Heart left ventricle (tissue), 16 donors: ENCODE data around the gene FYN. TPM values are rescaled to one million over a fixed set of nuclear protein-coding genes. Genes with fewer than 3 reads are reported as not detected.

Experiments used
- ATAC-seq, 4 donors: fragments of 200-7000 bp; cut with Tn5 transposase; one replicate each; pipeline ENCODE4 v1.9.1; 2020 to 2022; ENCODE audit warnings: moderate library complexity in 4 of 4, mild to moderate bottlenecking in 3 of 4, moderate number of reproducible peaks in 1 of 4
- DNase-seq, 5 donors: peaks; one replicate each; pipeline ENCODE4 v3.0.0-alpha.2; 2020
- H3K27ac ChIP-seq, 12 donors: fragments of 200-600 bp; sonication (generic) in 4 of 12; one replicate each; pipeline versions ENCODE4 v1.5.0 to v1.8.0; 2016 to 2022; ENCODE audit warnings: mild to moderate bottlenecking in 2 of 12
- H3K27me3 ChIP-seq, 9 donors: fragments of 200-600 bp; sonication (generic) in 2 of 9; one replicate each; pipeline versions ENCODE4 v1.5.1 to v1.8.0; 2016 to 2022; ENCODE audit warnings: mild to moderate bottlenecking in 3 of 9
- H3K36me3 ChIP-seq, 9 donors: fragments of 200-600 bp; sonication (generic) in 2 of 9; one replicate each; pipeline versions ENCODE4 v1.5.0 to v1.8.0; 2018 to 2022; ENCODE audit warnings: mild to moderate bottlenecking in 2 of 9
- H3K4me1 ChIP-seq, 12 donors: fragments of 200-600 bp; sonication (generic) in 4 of 12; one replicate each; pipeline versions ENCODE4 v1.5.0 to v1.8.0; 2016 to 2022; ENCODE audit warnings: mild to moderate bottlenecking in 3 of 12
- H3K4me3 ChIP-seq, 12 donors: fragments of 200-600 bp; sonication (generic) in 4 of 12; one replicate each; pipeline versions ENCODE4 v1.5.0 to v1.8.0; 2017 to 2022; ENCODE audit warnings: mild to moderate bottlenecking in 9 of 12, moderate library complexity in 4 of 12
- H3K9me3 ChIP-seq, 12 donors: fragments of 200-600 bp; sonication (generic) in 4 of 12; one replicate each; pipeline versions ENCODE4 v1.5.0 to v1.8.0; 2016 to 2022; ENCODE audit warnings: mild to moderate bottlenecking in 1 of 12
- CTCF ChIP-seq, 12 donors: fragments of 200-600 bp; sonication (generic) in 4 of 12; IDR thresholded peaks; one replicate each; pipeline versions ENCODE4 v1.5.0 to v1.8.0; 2018 to 2022; ENCODE audit warnings: antibody characterized with exemption in 12 of 12, mild to moderate bottlenecking in 5 of 12
- POLR2A ChIP-seq, 2 donors: fragments of 450-650 bp; IDR thresholded peaks; one replicate each; pipeline ENCODE4 v1.6.1; 2017; ENCODE audit warnings: antibody characterized with exemption in 2 of 2, mild to moderate bottlenecking in 2 of 2, moderate library complexity in 2 of 2
- WGBS, 4 donors: extraction: QIAGEN DNeasy Blood & Tissue Kit in 2 of 4; methylation state at CpG; one replicate each; pipeline versions ENCODE4 v1.1.5 to v1.1.7; 2013 to 2018; 5-methylcytosine and 5-hydroxymethylcytosine counted together
- intact Hi-C, 10 donors: fragments of 100-400 bp; cut with DNase I; formaldehyde crosslinking; loops; one replicate each; pipeline versions ENCODE4 v1.11.1 to v1.14.2; 2022
- polyA plus RNA-seq, 2 donors: library from polyadenylated mRNA; stranded (reverse); fragments of 200-250 nt; gene quantifications; one replicate each; pipeline ENCODE4 v1.2.3, GENCODE V29; 2013
- total RNA-seq, 9 donors: library from RNA; depleted of rRNA in 2 of 9; stranded (reverse); fragments of >200 nt in 2 of 9; fragmentation: NEBNext Ultra II Directional in 3 of 9; extraction: Animal tissue kit (Norgen Biotek cat#: 25700) in 3 of 9; gene quantifications; one replicate each; pipeline versions ENCODE4 v1.1.0 to v1.2.4, GENCODE V29; 2016 to 2023
- donor health status: ischemic (EF 13 %, LVEDD 7.1; RV severe dilation, severe dysfunction).
- donor health status: healthy with polysubstance abuse.
- donor health status: DM: no; HTN: yes; CAD: no.
- donor health status: DM: no; HTN: no; CAD: no.
- donor health status: ischemic (EF 25% LVEDD 6.9; RV normal size, moderate dysfunction).
- donor health status: ischemic (EF 25% LVEDD 5.7; RV mildly dilated, moderate dysfunction).
- donor health status: healthy.
- donor health status: DM: yes; HTN: yes; CAD: no.
- donor health status: ischemic (EF 35%, LVEDD 5.7; RV mildly dilated, moderate dysfunction).
- donor health status: nonischemic (EF 11% LVEDD 7.7; RV severe dilation, severe dysfunction).
- donor health status: DM: yes; HTN: yes; CAD: no.
- donor health status: PGD.
- donor health status: ischemic (EF 29% LVEDD 5.4; RV normal size, mild dysfunction).
- donor health status: nonischemic (EF 23%, LVEDD 6.1; RV moderate dilation, normal function).

FYN gene
- total and polyA plus RNA-seq, 11 donors = 14.7 to 72.4 (median 52.3) TPM

GRCh38 chr6:111823831-111824607 lies 49.2 kb downstream of the FYN start:
- H3K4me1 ChIP-seq = peaks cover 0 to 45% (median 29%) of the 10 kb centered on the region in 12 donors
- TF ChIP-seq POLR2A (IDR thresholded peaks at IDR 0.05) (no peak), CTCF (IDR thresholded peaks at IDR 0.05) (no peak)
- ATAC-seq = peak; percentile 24 to 72 (median 61)
- no peaks in the 10 kb centered on the region for H3K27me3 ChIP-seq
- H3K36me3 ChIP-seq = peaks cover 0 to 4% (median 0%) of the 10 kb centered on the region in 9 donors
- no peak for DNase-seq
- no peaks in the 10 kb centered on the region for H3K9me3 ChIP-seq
- peak overlapping the region; percentile 10 to 68 (median 37) for H3K27ac ChIP-seq
- intact Hi-C loops = no loop called here
- H3K4me3 ChIP-seq = no peak overlapping the region
- 43 to 61% (median 49%) methylated on average over 4 of the region's 4 CpGs for WGBS, 4 donors

GRCh38 chr6:111823012-111823411 lies 50.2 kb downstream of the FYN start:
- Histone ChIP-seq H3K9me3 (no peaks in the 10 kb centered on the region), H3K4me1 (peaks cover 3 to 54% (median 36%) of the 10 kb centered on the region in 12 donors), H3K27ac (peak overlapping the region; percentile 10 to 68 (median 37)), H3K4me3 (no peak overlapping the region), H3K27me3 (no peaks in the 10 kb centered on the region), H3K36me3 (peaks cover 0 to 4% (median 0%) of the 10 kb centered on the region in 9 donors)
- ATAC-seq (no peak), DNase-seq (no peak)
- TF ChIP-seq POLR2A (IDR thresholded peaks at IDR 0.05) = no peak
- no peak for TF ChIP-seq CTCF (IDR thresholded peaks at IDR 0.05)
- intact Hi-C loops = no loop called here
- 91 to 96% (median 94%) methylated on average over 6 of the region's 6 CpGs for WGBS, 4 donors

- intact Hi-C loops = no loop called here
- peaks cover 3 to 50% (median 37%) of the 10 kb centered on the region in 12 donors for H3K4me1 ChIP-seq
- no peaks in the 10 kb centered on the region for H3K27me3 ChIP-seq
- DNase-seq = no peak
- ATAC-seq = no peak
- TF ChIP-seq CTCF (IDR thresholded peaks at IDR 0.05) (no peak), POLR2A (IDR thresholded peaks at IDR 0.05) (no peak)
- no peak overlapping the region for H3K4me3 ChIP-seq
- H3K9me3 ChIP-seq = no peaks in the 10 kb centered on the region
- 88 to 92% (median 91%) methylated on average over 3 of the region's 3 CpGs for WGBS, 4 donors
- no peak overlapping the region for H3K27ac ChIP-seq
- H3K36me3 ChIP-seq = no peaks in the 10 kb centered on the region
Observed at GRCh38 chr6:111819458-111819857, 53.8 kb downstream of the FYN start.

GRCh38 chr6:111818539-111819226 lies 54.6 kb downstream of the FYN start:
- intact Hi-C loops = no loop called here
- Histone ChIP-seq H3K36me3 (peaks cover 0 to 3% (median 0%) of the 10 kb centered on the region in 9 donors), H3K27ac (no peak overlapping the region), H3K9me3 (no peaks in the 10 kb centered on the region), H3K4me1 (peaks cover 3 to 47% (median 29%) of the 10 kb centered on the region in 12 donors), H3K27me3 (no peaks in the 10 kb centered on the region), H3K4me3 (no peak overlapping the region)
- ATAC-seq (peak in 2 of 4 donors; percentile 42 to 45), DNase-seq (no peak)
- 50 to 64% (median 59%) methylated on average over 5 of the region's 5 CpGs for WGBS, 4 donors
- no peak for TF ChIP-seq CTCF (IDR thresholded peaks at IDR 0.05)
- TF ChIP-seq POLR2A (IDR thresholded peaks at IDR 0.05) = no peak
